Fibroblast of the aortic adventitia (primary cell): ENCODE results near the gene TAF4. TPM values are rescaled to one million over a fixed set of nuclear protein-coding genes. Genes with fewer than 3 reads are reported as not detected.

Experiments used
- DNase-seq: peaks from one replicate; pipeline ENCODE4 v3.0.0-alpha.2; 2010; ENCODE audit warnings: low read depth
- H3K4me3 ChIP-seq: 2 replicates; pipeline ENCODE4 v1.5.1; 2011; ENCODE audit warnings: low read depth, mild to moderate bottlenecking, control low read depth, low read length, moderate library complexity
- CTCF ChIP-seq: IDR thresholded peaks from 2 replicates; pipeline ENCODE4 v1.5.1; 2011; ENCODE audit warnings: mild to moderate bottlenecking, low read length, control low read depth, inconsistent platforms; ENCODE audit not compliant: insufficient read depth
- total RNA-seq: library from RNA; depleted of rRNA; stranded (reverse); fragments of >200 nt; gene quantifications from 2 replicates; pipeline ENCODE4 v1.2.3, GENCODE V29; 2012; ENCODE audit warnings: low replicate concordance

TAF4 gene
- total RNA-seq, 1 donor, result 5.4 TPM

- TF ChIP-seq CTCF, result peak; percentile 33
Measured at GRCh38 chr20:61980647-61981583, 84.8 kb downstream of the TAF4 start.

GRCh38 chr20:61979701-61980635, 85.7 kb downstream of the TAF4 start:
- no peak for TF ChIP-seq CTCF
- no peak overlapping the region for H3K4me3 ChIP-seq
- DNase-seq, result no peak

More at GRCh38 chr20:61980647-61981583, 84.8 kb downstream of the TAF4 start:
- peak; percentile 9 for DNase-seq
- no peak overlapping the region for H3K4me3 ChIP-seq

- H3K4me3 ChIP-seq, result no peak overlapping the region
- no peak for DNase-seq
- TF ChIP-seq CTCF, result no peak
Measured at GRCh38 chr20:61979090-61979489, 86.6 kb downstream of the TAF4 start.

- no peak overlapping the region for H3K4me3 ChIP-seq
- TF ChIP-seq CTCF, result no peak
- no peak for DNase-seq
Measured at GRCh38 chr20:61978491-61978890, 87.2 kb downstream of the TAF4 start.

- no peak overlapping the region for H3K4me3 ChIP-seq
- TF ChIP-seq CTCF, result no peak
- DNase-seq, result no peak
Measured at GRCh38 chr20:61977419-61977786, 88.3 kb downstream of the TAF4 start.

- no peak overlapping the region for H3K4me3 ChIP-seq
- DNase-seq, result no peak
- TF ChIP-seq CTCF, result no peak
Measured at GRCh38 chr20:61976644-61977418, 88.8 kb downstream of the TAF4 start.
